Measurements from ENCODE around the gene CARD16.

CARD16 gene

DNA sequence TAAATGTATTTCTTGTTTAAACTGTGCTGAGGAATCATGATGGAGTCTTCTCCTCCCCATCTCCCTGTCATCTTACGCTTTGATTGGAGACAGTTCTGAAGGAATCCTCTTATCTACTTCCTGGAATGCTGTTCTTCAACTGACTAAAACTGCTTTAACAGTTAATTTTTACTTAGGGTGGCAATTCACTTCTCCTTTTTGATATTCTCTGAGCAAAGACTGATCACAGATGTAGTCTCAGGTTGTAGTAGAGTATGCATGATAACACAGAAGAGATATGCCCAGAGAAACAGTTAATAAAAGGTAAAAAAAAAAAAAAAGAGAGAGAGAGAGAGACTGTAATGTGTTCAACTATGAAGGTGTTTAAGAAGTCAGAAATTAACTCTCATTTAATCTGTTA lies 20.7 kb downstream of the CARD16 start:
- no peaks in the 10 kb centered on the region for H3K79me2 ChIP-seq (ENCODE audit: insufficient read depth, low read length)
- H3K4me2 ChIP-seq (ENCODE audit: low read depth, low read length, poor library complexity, severe bottlenecking) = no peak overlapping the region
- no peak overlapping the region for H3K9ac ChIP-seq (ENCODE audit: low read depth, low read length, poor library complexity, severe bottlenecking)
- no peaks in the 10 kb centered on the region for H3F3A ChIP-seq (ENCODE audit: low read depth)
- no peak overlapping the region for H3K4me3 ChIP-seq (ENCODE audit: low read length, poor library complexity, severe bottlenecking)
- H3K9me3 ChIP-seq (ENCODE audit: insufficient read depth, low read depth, low read length) = no peaks in the 10 kb centered on the region
- no peaks in the 10 kb centered on the region for H3K36me3 ChIP-seq (ENCODE audit: insufficient read depth, low read length)
- no peak overlapping the region for H2AFZ ChIP-seq (ENCODE audit: low read length)
- TF ChIP-seq, protein P1, sequence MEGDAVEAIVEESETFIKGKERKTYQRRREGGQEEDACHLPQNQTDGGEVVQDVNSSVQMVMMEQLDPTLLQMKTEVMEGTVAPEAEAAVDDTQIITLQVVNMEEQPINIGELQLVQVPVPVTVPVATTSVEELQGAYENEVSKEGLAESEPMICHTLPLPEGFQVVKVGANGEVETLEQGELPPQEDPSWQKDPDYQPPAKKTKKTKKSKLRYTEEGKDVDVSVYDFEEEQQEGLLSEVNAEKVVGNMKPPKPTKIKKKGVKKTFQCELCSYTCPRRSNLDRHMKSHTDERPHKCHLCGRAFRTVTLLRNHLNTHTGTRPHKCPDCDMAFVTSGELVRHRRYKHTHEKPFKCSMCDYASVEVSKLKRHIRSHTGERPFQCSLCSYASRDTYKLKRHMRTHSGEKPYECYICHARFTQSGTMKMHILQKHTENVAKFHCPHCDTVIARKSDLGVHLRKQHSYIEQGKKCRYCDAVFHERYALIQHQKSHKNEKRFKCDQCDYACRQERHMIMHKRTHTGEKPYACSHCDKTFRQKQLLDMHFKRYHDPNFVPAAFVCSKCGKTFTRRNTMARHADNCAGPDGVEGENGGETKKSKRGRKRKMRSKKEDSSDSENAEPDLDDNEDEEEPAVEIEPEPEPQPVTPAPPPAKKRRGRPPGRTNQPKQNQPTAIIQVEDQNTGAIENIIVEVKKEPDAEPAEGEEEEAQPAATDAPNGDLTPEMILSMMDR (conservative IDR thresholded peaks at IDR 0.05; ENCODE audit: low read length) = no peak
- no peak for TF ChIP-seq EZH2phosphoT487 (IDR thresholded peaks at IDR 0.05; ENCODE audit: borderline replicate concordance)
- no peaks in the 10 kb centered on the region for H3K9me2 ChIP-seq (replicated peaks; ENCODE audit: low read depth, low read length)
- H4K20me1 ChIP-seq (ENCODE audit: insufficient read depth, low read length, poor library complexity, severe bottlenecking) = no peaks in the 10 kb centered on the region
- H3K4me1 ChIP-seq (ENCODE audit: insufficient read depth, low read length, poor library complexity, severe bottlenecking) = no peaks in the 10 kb centered on the region
- H3K27me3 ChIP-seq (ENCODE audit: insufficient read depth, low read length, poor library complexity, severe bottlenecking) = no peaks in the 10 kb centered on the region

DNA sequence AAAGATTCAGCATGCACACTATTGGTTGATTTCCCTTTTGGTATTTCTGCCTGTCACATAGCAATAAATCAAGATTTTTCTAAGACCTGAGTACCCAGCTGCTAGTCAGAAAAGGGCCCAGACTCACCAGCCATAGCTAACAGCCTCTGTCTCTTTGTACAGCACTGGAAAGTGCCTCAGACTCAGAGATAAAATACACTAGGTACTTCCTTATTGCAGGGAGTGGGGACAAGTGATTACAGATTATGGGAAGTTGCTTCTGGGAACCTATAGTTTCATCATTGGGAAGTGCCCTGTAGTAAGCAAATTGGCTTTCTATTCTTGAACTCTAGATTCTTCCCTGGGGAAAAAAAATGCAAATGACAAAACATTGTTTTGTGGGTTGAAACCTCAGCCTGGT lies 22.1 kb downstream of the CARD16 start, which contains the start of gene CASP5:
CASP5 (minus strand) TSS at position 166 of the 400 bp plus-strand sequence; CDS start at position 134, 32 bp downstream.
- TF ChIP-seq, protein P1 (conservative IDR thresholded peaks at IDR 0.05; ENCODE audit: low read length) = no peak
- TF ChIP-seq EZH2phosphoT487 (IDR thresholded peaks at IDR 0.05; ENCODE audit: borderline replicate concordance) = no peak
- Histone ChIP-seq H3K9ac (ENCODE audit: low read depth, low read length, poor library complexity, severe bottlenecking) (no peak within 1 kb of the TSS), H3K27me3 (ENCODE audit: insufficient read depth, low read length, poor library complexity, severe bottlenecking) (no peaks in the 10 kb centered on the region), H4K20me1 (ENCODE audit: insufficient read depth, low read length, poor library complexity, severe bottlenecking) (no peaks in the 10 kb centered on the region), H3K9me2 (replicated peaks; ENCODE audit: low read depth, low read length) (no peaks in the 10 kb centered on the region), H2AFZ (ENCODE audit: low read length) (peak within 1 kb of the TSS; percentile 7; the same call in 1 of the 2 replicates), H3K4me2 (ENCODE audit: low read depth, low read length, poor library complexity, severe bottlenecking) (no peak within 1 kb of the TSS), H3K4me3 (ENCODE audit: low read length, poor library complexity, severe bottlenecking) (no peak within 1 kb of the TSS), H3K36me3 (ENCODE audit: insufficient read depth, low read length) (no peaks in the 10 kb centered on the region), H3K9me3 (ENCODE audit: insufficient read depth, low read depth, low read length) (no peaks in the 10 kb centered on the region), H3K4me1 (ENCODE audit: insufficient read depth, low read length, poor library complexity, severe bottlenecking) (no peaks in the 10 kb centered on the region), H3F3A (ENCODE audit: low read depth) (no peaks in the 10 kb centered on the region), H3K79me2 (ENCODE audit: insufficient read depth, low read length) (no peaks in the 10 kb centered on the region)

- Histone ChIP-seq H3K4me1 (ENCODE audit: insufficient read depth, low read length, poor library complexity, severe bottlenecking) (no peaks in the 10 kb centered on the region), H3K27me3 (ENCODE audit: insufficient read depth, low read length, poor library complexity, severe bottlenecking) (no peaks in the 10 kb centered on the region), H3K9me3 (ENCODE audit: insufficient read depth, low read depth, low read length) (no peaks in the 10 kb centered on the region), H2AFZ (ENCODE audit: low read length) (peak overlapping the region; percentile 7; the same call in 1 of the 2 replicates), H4K20me1 (ENCODE audit: insufficient read depth, low read length, poor library complexity, severe bottlenecking) (no peaks in the 10 kb centered on the region), H3K4me2 (ENCODE audit: low read depth, low read length, poor library complexity, severe bottlenecking) (no peak overlapping the region), H3K9ac (ENCODE audit: low read depth, low read length, poor library complexity, severe bottlenecking) (no peak overlapping the region), H3K36me3 (ENCODE audit: insufficient read depth, low read length) (no peaks in the 10 kb centered on the region), H3F3A (ENCODE audit: low read depth) (no peaks in the 10 kb centered on the region), H3K79me2 (ENCODE audit: insufficient read depth, low read length) (no peaks in the 10 kb centered on the region), H3K9me2 (replicated peaks; ENCODE audit: low read depth, low read length) (no peaks in the 10 kb centered on the region), H3K4me3 (ENCODE audit: low read length, poor library complexity, severe bottlenecking) (no peak overlapping the region)
- TF ChIP-seq, protein P1 (conservative IDR thresholded peaks at IDR 0.05; ENCODE audit: low read length) = no peak
- no peak for TF ChIP-seq EZH2phosphoT487 (IDR thresholded peaks at IDR 0.05; ENCODE audit: borderline replicate concordance)
These were observed 22.6 kb downstream of the CARD16 start for GRCh38 chr11:105022527-105022926.
